Measurements from ENCODE around the gene BCL2L2. TPM values are rescaled to one million over a fixed set of nuclear protein-coding genes. Genes with fewer than 3 reads are reported as not detected.

The BCL2L2 gene
- total and polyA plus RNA-seq, 9 of the 15 experiments (the other 6 are each of a cell fraction or from before 2014, with no cell fraction given) = 2.6 to 32.5 (median 14.7) TPM

DNA sequence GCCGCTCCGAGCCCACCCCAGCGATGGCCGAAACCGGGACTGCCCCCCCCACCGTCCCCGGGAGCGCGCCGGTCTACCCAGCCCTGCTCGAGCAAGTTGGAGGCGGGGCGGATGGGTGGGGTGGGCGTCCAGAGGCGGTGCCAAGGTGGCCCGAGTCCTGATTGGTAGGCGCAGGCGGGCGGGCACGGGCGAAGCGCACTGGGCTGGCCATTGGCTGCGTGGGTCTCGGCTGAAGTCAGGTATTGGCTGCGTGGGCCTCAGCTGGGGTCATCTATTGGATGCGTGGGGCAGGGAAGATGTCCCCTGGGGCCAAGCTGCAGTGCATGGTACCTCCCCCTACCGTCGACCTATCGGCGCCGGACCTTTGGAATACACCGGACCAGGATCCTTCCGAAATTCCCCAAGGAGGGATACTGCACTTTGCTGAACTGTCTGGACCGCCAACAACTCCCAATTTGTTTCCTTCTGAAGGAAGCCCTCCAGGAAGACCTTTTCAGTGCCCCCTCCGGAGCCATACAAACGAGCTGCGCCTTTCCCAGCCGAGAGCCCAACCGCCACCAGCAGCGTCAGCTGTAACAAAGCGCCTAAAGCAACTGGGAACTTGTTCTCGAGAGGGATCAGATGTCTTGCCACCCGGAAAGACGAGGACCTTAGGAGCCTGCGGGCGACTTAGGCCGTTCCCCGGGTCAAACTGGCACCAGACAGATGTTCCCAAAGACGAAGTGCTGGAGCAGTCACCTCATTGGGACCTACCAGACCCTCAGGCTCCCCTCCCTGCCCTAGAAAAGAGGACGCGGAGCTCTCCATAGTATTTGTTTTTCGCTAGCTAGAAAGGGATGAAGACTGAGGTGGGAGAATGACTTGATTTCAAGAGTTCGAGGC, 20.4 kb upstream of the BCL2L2 start, which contains the start of gene HOMEZ (continued):
- TF ChIP-seq POLR2H (tag; IDR thresholded peaks at IDR 0.05; ENCODE audit: low read depth) (peak; percentile 87), MEIS2 (IDR thresholded peaks at IDR 0.05; ENCODE audit: partially characterized antibody) (peak; percentile 28), NRF1 (conservative IDR thresholded peaks at IDR 0.05 in 1 of 2, IDR thresholded peaks at IDR 0.05 in 1 of 2) (peak; percentile 91 to 93), CC2D1A (IDR thresholded peaks at IDR 0.05) (0 out of 2 replicates have a peak, but pooled peaks have one; percentile 16), HMGN3 (IDR thresholded peaks at IDR 0.05; ENCODE audit: borderline replicate concordance, extremely low read depth, insufficient read length, low read depth, low read length) (peak; percentile 76), NR2C2 (CRISPR knock-in tag; IDR thresholded peaks at IDR 0.05) (no peak), NR2C2 (tag; IDR thresholded peaks at IDR 0.05) (peak; percentile 86), SOX6 (IDR thresholded peaks at IDR 0.05) (peak; percentile 50; the same call in 1 of the 2 replicates), SMAD4 (CRISPR knock-in tag; conservative IDR thresholded peaks at IDR 0.05) (peak; percentile 53; the same call in 1 of the 2 replicates), ZKSCAN1 (IDR thresholded peaks at IDR 0.05; ENCODE audit: low read depth, low read length) (0 out of 2 replicates have a peak, but pooled peaks have one; percentile 50), ZNF175 (CRISPR knock-in tag; IDR thresholded peaks at IDR 0.05; ENCODE audit: low read depth) (peak; percentile 37; the same call in 1 of the 2 replicates), TAF1 (IDR thresholded peaks at IDR 0.05; ENCODE audit: control insufficient read depth, extremely low read depth, insufficient read depth, low read length, severe bottlenecking) (peak; percentile 85), NR2C1 (IDR thresholded peaks at IDR 0.05) (no peak), NR2C1 (tag; IDR thresholded peaks at IDR 0.05) (peak; percentile 51; the same call in 1 of the 2 replicates), PHF8 (IDR thresholded peaks at IDR 0.05; ENCODE audit: borderline replicate concordance, low read length) (peak; percentile 72), EGR1 (conservative IDR thresholded peaks at IDR 0.05) (peak; percentile 54), SPI1 (IDR thresholded peaks at IDR 0.05; ENCODE audit: borderline replicate concordance, low read depth, low read length) (no peak)
- TF ChIP-seq, protein P1, sequence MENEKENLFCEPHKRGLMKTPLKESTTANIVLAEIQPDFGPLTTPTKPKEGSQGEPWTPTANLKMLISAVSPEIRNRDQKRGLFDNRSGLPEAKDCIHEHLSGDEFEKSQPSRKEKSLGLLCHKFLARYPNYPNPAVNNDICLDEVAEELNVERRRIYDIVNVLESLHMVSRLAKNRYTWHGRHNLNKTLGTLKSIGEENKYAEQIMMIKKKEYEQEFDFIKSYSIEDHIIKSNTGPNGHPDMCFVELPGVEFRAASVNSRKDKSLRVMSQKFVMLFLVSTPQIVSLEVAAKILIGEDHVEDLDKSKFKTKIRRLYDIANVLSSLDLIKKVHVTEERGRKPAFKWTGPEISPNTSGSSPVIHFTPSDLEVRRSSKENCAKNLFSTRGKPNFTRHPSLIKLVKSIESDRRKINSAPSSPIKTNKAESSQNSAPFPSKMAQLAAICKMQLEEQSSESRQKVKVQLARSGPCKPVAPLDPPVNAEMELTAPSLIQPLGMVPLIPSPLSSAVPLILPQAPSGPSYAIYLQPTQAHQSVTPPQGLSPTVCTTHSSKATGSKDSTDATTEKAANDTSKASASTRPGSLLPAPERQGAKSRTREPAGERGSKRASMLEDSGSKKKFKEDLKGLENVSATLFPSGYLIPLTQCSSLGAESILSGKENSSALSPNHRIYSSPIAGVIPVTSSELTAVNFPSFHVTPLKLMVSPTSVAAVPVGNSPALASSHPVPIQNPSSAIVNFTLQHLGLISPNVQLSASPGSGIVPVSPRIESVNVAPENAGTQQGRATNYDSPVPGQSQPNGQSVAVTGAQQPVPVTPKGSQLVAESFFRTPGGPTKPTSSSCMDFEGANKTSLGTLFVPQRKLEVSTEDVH (IDR thresholded peaks at IDR 0.05; ENCODE audit: low read depth, partially characterized antibody) = peak; percentile 18
- TF ChIP-seq, protein P2, sequence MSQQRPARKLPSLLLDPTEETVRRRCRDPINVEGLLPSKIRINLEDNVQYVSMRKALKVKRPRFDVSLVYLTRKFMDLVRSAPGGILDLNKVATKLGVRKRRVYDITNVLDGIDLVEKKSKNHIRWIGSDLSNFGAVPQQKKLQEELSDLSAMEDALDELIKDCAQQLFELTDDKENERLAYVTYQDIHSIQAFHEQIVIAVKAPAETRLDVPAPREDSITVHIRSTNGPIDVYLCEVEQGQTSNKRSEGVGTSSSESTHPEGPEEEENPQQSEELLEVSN (IDR thresholded peaks at IDR 0.05; ENCODE audit: borderline replicate concordance in 1 of 2, extremely low read depth in 1 of 2, insufficient read depth in 1 of 2, insufficient read length in 1 of 2, low read depth in 1 of 2, low read length in 1 of 2, poor library complexity in 1 of 2, severe bottlenecking in 1 of 2) = peak in 1 of 2 experiments; percentile 12
- TF ChIP-seq, protein P3, sequence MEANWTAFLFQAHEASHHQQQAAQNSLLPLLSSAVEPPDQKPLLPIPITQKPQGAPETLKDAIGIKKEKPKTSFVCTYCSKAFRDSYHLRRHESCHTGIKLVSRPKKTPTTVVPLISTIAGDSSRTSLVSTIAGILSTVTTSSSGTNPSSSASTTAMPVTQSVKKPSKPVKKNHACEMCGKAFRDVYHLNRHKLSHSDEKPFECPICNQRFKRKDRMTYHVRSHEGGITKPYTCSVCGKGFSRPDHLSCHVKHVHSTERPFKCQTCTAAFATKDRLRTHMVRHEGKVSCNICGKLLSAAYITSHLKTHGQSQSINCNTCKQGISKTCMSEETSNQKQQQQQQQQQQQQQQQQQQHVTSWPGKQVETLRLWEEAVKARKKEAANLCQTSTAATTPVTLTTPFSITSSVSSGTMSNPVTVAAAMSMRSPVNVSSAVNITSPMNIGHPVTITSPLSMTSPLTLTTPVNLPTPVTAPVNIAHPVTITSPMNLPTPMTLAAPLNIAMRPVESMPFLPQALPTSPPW (CRISPR knock-in tag; IDR thresholded peaks at IDR 0.05) = peak; percentile 86

Measured in K562 (cell line).